Ishikawa (cell line): ENCODE data around the gene CAMTA2.
A peak's percentile ranks its signal among the peaks of the same experiment; 100 is the strongest.

Experiments
- CEBPB ChIP-seq: IDR thresholded peaks from 2 replicates; pipeline ENCODE4 v1.6.1; 2012
- CREB1 ChIP-seq: IDR thresholded peaks from 2 replicates; pipeline ENCODE4 v1.6.1; 2012; ENCODE audit warnings: low read depth
- EGR1 ChIP-seq: IDR thresholded peaks from 2 replicates; pipeline ENCODE4 v1.6.1; 2012
- EP300 ChIP-seq: IDR thresholded peaks from 2 replicates; pipeline ENCODE4 v1.6.1; 2012; ENCODE audit warnings: borderline replicate concordance
- FOXM1 ChIP-seq: IDR thresholded peaks from 2 replicates; pipeline ENCODE4 v1.6.1; 2012; ENCODE audit warnings: low read depth, borderline replicate concordance
- NFIC ChIP-seq: IDR thresholded peaks from 2 replicates; pipeline ENCODE4 v1.6.1; 2012
- RAD21 ChIP-seq: IDR thresholded peaks from 2 replicates; pipeline ENCODE4 v1.6.1; 2012; ENCODE audit warnings: low read depth
- TAF1 ChIP-seq: IDR thresholded peaks from 2 replicates; pipeline ENCODE4 v1.6.1; 2012; ENCODE audit warnings: low read depth, mild to moderate bottlenecking
- TCF12 ChIP-seq: IDR thresholded peaks from 2 replicates; pipeline ENCODE4 v1.6.1; 2012; ENCODE audit warnings: low read depth
- TEAD4 ChIP-seq: IDR thresholded peaks from 2 replicates; pipeline ENCODE4 v1.6.1; 2012
- YY1 ChIP-seq: IDR thresholded peaks from 2 replicates; pipeline ENCODE4 v1.6.1; 2012; ENCODE audit warnings: low read depth
- ZBTB7A ChIP-seq: IDR thresholded peaks from 2 replicates; pipeline ENCODE4 v1.6.1; 2012; ENCODE audit warnings: low read depth
- TF ChIP-seq, protein P1 (sequence below): IDR thresholded peaks from 2 replicates; pipeline ENCODE4 v1.6.1; 2012
- TF ChIP-seq, protein P2 (sequence below): IDR thresholded peaks from 2 replicates; pipeline ENCODE4 v1.6.1; 2012; ENCODE audit warnings: low read depth, mild to moderate bottlenecking
- TF ChIP-seq, protein P3 (sequence below): IDR thresholded peaks from 2 replicates; pipeline ENCODE4 v1.6.1; 2012

CAMTA2 gene

DNA sequence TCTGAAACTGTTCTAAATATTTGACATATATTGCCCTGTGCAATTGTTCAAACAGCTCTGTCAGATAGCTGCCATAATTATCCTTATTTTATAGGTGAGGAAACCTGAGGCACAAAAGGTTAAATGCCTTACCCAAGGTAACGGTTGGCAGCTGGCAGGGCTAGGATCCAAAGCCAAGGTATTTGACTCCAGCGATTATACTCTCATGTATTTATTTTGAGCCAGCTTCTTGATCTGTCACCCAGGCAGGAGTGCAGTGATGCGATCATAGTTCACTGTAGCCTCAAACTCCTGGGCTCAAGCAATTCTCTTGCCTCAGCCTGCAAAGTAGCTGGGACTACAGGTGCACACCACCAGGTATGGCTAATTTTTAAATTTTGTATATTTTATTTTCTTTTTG is 29.4 kb downstream of the CAMTA2 start:
- TF ChIP-seq EP300 (no peak), NFIC (no peak), TAF1 (no peak), ZBTB7A (no peak), RAD21 (no peak), FOXM1 (no peak), CEBPB (no peak), EGR1 (no peak), TEAD4 (no peak), TCF12 (no peak), YY1 (no peak), CREB1 (no peak)
- TF ChIP-seq, protein P1, sequence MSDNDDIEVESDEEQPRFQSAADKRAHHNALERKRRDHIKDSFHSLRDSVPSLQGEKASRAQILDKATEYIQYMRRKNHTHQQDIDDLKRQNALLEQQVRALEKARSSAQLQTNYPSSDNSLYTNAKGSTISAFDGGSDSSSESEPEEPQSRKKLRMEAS = no peak
- TF ChIP-seq, protein P2, sequence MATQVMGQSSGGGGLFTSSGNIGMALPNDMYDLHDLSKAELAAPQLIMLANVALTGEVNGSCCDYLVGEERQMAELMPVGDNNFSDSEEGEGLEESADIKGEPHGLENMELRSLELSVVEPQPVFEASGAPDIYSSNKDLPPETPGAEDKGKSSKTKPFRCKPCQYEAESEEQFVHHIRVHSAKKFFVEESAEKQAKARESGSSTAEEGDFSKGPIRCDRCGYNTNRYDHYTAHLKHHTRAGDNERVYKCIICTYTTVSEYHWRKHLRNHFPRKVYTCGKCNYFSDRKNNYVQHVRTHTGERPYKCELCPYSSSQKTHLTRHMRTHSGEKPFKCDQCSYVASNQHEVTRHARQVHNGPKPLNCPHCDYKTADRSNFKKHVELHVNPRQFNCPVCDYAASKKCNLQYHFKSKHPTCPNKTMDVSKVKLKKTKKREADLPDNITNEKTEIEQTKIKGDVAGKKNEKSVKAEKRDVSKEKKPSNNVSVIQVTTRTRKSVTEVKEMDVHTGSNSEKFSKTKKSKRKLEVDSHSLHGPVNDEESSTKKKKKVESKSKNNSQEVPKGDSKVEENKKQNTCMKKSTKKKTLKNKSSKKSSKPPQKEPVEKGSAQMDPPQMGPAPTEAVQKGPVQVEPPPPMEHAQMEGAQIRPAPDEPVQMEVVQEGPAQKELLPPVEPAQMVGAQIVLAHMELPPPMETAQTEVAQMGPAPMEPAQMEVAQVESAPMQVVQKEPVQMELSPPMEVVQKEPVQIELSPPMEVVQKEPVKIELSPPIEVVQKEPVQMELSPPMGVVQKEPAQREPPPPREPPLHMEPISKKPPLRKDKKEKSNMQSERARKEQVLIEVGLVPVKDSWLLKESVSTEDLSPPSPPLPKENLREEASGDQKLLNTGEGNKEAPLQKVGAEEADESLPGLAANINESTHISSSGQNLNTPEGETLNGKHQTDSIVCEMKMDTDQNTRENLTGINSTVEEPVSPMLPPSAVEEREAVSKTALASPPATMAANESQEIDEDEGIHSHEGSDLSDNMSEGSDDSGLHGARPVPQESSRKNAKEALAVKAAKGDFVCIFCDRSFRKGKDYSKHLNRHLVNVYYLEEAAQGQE = no peak
- TF ChIP-seq, protein P3, sequence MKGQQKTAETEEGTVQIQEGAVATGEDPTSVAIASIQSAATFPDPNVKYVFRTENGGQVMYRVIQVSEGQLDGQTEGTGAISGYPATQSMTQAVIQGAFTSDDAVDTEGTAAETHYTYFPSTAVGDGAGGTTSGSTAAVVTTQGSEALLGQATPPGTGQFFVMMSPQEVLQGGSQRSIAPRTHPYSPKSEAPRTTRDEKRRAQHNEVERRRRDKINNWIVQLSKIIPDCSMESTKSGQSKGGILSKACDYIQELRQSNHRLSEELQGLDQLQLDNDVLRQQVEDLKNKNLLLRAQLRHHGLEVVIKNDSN = no peak

DNA sequence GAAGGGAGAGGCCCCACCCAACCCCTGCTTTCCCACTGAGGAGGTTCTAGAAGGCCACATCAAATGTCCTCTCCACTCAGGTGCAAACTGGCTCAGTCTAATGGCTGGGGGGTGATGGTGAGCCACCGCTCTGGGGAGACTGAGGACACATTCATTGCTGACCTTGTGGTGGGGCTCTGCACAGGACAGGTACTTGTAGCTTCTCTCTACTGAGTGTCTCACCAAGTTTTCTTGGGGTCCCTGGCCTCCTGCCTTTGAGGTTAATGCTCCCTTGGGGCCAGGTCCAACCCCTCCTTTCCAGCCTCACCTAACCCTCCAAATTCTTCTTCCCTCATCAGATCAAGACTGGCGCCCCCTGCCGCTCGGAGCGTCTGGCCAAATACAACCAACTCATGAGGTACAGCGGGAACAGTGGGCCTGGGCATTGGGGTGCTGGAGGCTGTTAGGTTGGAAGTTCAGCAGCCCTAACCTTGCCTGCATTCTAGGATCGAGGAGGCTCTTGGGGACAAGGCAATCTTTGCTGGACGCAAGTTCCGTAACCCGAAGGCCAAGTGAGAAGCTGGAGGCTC is 30.9 kb downstream of the CAMTA2 start:
- TF ChIP-seq NFIC = no peak
- TF ChIP-seq YY1 = no peak
- TF ChIP-seq RAD21 = no peak
- TF ChIP-seq TAF1 = no peak
- no peak for TF ChIP-seq CEBPB
- TF ChIP-seq, protein P1 = no peak
- no peak for TF ChIP-seq TCF12
- TF ChIP-seq TEAD4 = no peak
- TF ChIP-seq, protein P3 = no peak
- TF ChIP-seq, protein P2 = no peak
- no peak for TF ChIP-seq FOXM1
- TF ChIP-seq CREB1 = no peak
- no peak for TF ChIP-seq ZBTB7A

DNA sequence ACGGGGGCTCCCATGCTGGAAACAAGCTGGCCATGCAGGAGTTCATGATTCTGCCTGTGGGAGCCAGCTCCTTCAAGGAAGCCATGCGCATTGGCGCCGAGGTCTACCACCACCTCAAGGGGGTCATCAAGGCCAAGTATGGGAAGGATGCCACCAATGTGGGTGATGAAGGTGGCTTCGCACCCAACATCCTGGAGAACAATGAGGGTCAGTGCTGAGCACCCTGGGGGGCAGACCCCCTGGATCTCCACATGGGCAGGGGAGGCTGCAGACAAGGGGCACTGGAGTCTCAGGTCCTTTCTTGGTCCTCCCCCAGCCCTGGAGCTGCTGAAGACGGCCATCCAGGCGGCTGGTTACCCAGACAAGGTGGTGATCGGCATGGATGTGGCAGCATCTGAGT is 32.4 kb downstream of the CAMTA2 start:
- no peak for TF ChIP-seq RAD21
- no peak for TF ChIP-seq EGR1
- TF ChIP-seq, protein P2 = no peak
- no peak for TF ChIP-seq EP300
- TF ChIP-seq ZBTB7A = no peak
- TF ChIP-seq YY1 = no peak
- no peak for TF ChIP-seq NFIC
- TF ChIP-seq, protein P3 = no peak
- TF ChIP-seq TCF12 = no peak
- TF ChIP-seq CREB1 = no peak
- TF ChIP-seq TEAD4 = no peak

DNA sequence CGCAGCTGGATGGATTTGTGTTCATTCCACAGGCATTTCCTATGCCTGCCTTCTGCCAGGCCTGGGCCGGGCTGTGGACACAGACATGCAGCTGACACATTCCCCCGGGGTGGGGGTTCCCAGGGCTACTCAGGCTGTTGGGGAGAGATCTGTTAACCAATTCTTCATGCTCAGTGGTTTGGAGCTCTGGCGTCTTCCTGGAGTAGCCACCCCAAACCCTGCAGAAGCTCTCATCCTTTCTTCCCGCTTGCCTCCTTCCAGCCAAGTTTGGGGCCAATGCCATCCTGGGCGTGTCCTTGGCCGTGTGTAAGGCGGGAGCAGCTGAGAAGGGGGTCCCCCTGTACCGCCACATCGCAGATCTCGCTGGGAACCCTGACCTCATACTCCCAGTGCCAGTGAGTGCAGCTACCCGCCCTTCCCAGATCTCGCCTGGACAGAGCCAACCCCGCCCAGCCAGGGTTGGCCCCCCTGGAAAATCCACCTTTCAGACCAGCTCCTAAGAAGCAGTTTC is 34.0 kb downstream of the CAMTA2 start:
- TF ChIP-seq, protein P2 = no peak
- peak; percentile 24; the same call in 1 of the 2 replicates for TF ChIP-seq EP300
